ENCODE results near the gene TEN1. TPM values are rescaled to one million over a fixed set of nuclear protein-coding genes. Genes with fewer than 3 reads are reported as not detected.

Gene TEN1
- total RNA-seq, 2 donors from 2014 or later = 6.0 to 8.1 TPM

DNA sequence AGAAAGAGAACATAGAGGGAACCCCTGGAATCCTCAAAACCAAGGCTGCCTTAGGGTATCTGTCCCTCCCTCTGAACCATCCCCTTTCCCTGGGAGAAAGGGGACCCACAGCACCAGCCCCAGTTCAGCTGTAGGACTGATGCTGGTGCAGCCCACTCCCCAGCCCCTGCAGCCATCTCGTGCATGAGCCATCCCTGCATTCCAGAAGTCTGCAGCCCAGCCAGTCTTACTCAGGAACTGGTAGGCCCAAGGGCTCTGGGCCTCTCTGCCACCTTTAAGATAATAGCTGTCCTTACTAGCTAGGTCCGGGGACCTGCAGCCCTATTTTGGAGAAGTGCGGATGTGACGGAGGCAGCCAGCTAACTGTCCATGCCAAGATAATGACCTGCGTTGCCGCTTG lies 54.1 kb downstream of the TEN1 start:
- H3K4me3 ChIP-seq = no peak overlapping the region
- no peak overlapping the region for H3K27ac ChIP-seq
- no peaks in the 10 kb centered on the region for H3K4me1 ChIP-seq (ENCODE audit: control insufficient read depth in 1 of 2, low read depth in 2 of 2)
- H3K9me3 ChIP-seq = no peaks in the 10 kb centered on the region
- TF ChIP-seq, protein P1, sequence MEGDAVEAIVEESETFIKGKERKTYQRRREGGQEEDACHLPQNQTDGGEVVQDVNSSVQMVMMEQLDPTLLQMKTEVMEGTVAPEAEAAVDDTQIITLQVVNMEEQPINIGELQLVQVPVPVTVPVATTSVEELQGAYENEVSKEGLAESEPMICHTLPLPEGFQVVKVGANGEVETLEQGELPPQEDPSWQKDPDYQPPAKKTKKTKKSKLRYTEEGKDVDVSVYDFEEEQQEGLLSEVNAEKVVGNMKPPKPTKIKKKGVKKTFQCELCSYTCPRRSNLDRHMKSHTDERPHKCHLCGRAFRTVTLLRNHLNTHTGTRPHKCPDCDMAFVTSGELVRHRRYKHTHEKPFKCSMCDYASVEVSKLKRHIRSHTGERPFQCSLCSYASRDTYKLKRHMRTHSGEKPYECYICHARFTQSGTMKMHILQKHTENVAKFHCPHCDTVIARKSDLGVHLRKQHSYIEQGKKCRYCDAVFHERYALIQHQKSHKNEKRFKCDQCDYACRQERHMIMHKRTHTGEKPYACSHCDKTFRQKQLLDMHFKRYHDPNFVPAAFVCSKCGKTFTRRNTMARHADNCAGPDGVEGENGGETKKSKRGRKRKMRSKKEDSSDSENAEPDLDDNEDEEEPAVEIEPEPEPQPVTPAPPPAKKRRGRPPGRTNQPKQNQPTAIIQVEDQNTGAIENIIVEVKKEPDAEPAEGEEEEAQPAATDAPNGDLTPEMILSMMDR (IDR thresholded peaks at IDR 0.05) = no peak
- DNase-seq (ENCODE audit: low spot score) (no peak), ATAC-seq (ENCODE audit: insufficient number of reproducible peaks, low FRiP score, low read depth) (no peak)
- no peaks in the 10 kb centered on the region for H3K27me3 ChIP-seq (replicated peaks; ENCODE audit: insufficient read depth)
- H3K36me3 ChIP-seq = peaks cover 1% of the 10 kb centered on the region

DNA sequence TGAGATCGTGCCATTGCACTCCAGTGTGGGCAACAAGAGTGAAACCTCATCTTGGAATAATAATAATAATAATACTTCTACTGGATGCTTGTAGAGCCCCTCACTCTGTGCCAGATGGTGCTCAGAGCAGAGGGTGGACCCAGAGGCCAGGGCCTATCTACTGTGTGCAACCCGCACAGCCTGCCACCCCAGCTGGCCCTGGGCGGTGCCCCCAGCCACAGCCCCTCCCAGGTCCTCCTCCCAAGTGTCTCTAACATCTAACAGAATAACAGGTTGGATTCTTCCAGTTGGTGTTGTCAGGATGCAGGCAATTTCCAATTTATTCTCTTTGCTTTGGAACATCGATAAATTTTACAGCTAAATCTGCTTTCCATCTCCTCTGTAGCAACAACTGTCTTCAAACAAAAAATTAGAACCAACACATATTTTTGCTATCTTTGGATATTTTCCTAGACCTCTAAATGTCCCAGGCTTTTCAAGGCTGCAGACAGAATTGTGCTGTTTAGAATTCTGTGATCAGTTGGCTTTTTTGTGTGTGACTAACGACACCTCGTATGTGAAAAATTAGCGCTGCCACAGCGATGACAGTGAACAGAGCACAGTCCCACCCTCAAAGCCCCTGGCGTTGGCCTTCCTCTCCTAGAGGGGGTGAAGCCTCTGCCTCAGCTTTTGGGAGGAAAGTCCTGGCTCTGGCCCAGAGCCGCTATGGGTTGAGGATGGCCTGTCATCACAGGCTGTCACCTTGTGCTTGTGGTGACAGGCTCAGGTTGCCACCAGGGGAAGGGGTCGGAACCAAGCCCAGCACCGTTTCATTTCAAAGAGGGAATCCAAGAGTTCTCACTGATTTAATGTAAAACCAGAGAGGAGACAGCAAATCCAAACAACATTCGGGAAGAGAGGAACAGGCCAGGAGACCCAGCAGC lies 55.6 kb downstream of the TEN1 start:
- H3K36me3 ChIP-seq = peaks cover 15% of the 10 kb centered on the region
- TF ChIP-seq, protein P1 (IDR thresholded peaks at IDR 0.05) = no peak
- no peak overlapping the region for H3K27ac ChIP-seq
- H3K27me3 ChIP-seq (replicated peaks; ENCODE audit: insufficient read depth) = no peaks in the 10 kb centered on the region
- no peak overlapping the region for H3K4me3 ChIP-seq
- no peak for ATAC-seq (ENCODE audit: insufficient number of reproducible peaks, low FRiP score, low read depth)
- DNase-seq (ENCODE audit: low spot score) = no peak
- no peaks in the 10 kb centered on the region for H3K9me3 ChIP-seq
- no peaks in the 10 kb centered on the region for H3K4me1 ChIP-seq (ENCODE audit: control insufficient read depth in 1 of 2, low read depth in 2 of 2)

DNA sequence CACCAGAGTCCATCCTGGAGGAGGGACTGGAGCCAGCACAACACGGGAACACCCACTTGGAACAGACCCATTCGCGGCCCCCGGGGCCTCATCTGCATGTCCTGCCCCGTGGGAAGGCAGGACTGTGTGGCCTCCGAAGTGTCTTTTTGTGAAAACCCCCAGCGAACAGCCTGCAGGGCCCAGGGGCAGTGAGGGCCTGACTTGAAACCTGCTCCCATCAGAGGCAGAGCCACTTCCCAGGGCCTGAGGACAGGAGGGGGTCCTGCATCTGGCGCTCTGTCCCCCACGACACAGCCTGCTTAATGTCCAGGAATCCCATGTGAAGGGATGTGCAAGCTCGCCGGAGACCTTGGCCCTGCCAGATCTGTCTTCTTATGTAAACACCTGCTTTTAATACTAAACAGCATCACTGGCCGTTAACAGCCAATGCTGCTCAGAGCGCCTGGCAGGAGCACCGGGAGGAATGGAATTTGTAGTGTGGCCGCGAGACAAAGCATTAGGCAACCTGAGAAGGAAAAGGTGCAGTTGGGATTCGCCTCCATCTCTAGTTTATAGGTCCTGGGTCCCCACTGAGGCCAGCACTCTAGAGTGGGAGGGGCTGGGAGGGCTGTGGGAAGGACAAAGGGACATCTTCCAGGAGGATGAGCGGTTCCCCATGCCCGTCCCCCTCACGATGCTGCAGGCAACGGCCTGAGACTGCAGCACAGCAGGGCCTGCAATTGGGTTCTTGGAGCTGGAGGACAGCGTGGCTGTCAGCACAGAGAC lies 57.6 kb downstream of the TEN1 start:
- DNase-seq (ENCODE audit: low spot score) = no peak
- H3K4me1 ChIP-seq (ENCODE audit: control insufficient read depth in 1 of 2, low read depth in 2 of 2) = no peaks in the 10 kb centered on the region
- H3K27ac ChIP-seq = no peak overlapping the region

DNA sequence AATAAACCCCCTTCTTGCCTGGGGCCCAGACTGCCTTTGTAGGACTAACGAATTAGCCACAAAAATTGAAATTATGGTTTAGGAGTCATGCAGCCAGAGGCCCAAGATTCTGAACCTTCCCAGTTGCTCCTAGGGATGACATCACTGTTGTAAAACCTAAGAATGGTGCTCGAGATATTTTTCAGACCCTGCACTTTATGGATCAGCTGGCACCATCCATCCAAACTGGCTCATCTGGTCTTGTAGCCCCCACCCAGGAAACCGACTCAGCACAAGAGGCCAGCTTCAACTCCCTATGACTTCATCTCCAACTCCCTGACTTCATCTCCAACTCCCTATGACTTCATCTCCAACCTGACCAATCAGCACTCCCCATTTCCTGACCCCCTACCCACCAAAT lies 59.0 kb downstream of the TEN1 start:
- Histone ChIP-seq H3K27ac (no peak overlapping the region), H3K27me3 (replicated peaks; ENCODE audit: insufficient read depth) (no peaks in the 10 kb centered on the region), H3K4me1 (ENCODE audit: control insufficient read depth in 1 of 2, low read depth in 2 of 2) (no peaks in the 10 kb centered on the region), H3K36me3 (peaks cover 45% of the 10 kb centered on the region), H3K9me3 (no peaks in the 10 kb centered on the region), H3K4me3 (no peak overlapping the region)
- ATAC-seq (ENCODE audit: insufficient number of reproducible peaks, low FRiP score, low read depth) (no peak), DNase-seq (ENCODE audit: low spot score) (no peak)
- TF ChIP-seq, protein P1 (IDR thresholded peaks at IDR 0.05) = no peak

More for the DNA sequence above, 57.6 kb downstream of the TEN1 start:
- H3K9me3 ChIP-seq = no peaks in the 10 kb centered on the region
- H3K27me3 ChIP-seq (replicated peaks; ENCODE audit: insufficient read depth) = no peaks in the 10 kb centered on the region
- TF ChIP-seq, protein P1 (IDR thresholded peaks at IDR 0.05) = no peak
- peaks cover 33% of the 10 kb centered on the region for H3K36me3 ChIP-seq
- H3K4me3 ChIP-seq = no peak overlapping the region
- ATAC-seq (ENCODE audit: insufficient number of reproducible peaks, low FRiP score, low read depth) = no peak

DNA sequence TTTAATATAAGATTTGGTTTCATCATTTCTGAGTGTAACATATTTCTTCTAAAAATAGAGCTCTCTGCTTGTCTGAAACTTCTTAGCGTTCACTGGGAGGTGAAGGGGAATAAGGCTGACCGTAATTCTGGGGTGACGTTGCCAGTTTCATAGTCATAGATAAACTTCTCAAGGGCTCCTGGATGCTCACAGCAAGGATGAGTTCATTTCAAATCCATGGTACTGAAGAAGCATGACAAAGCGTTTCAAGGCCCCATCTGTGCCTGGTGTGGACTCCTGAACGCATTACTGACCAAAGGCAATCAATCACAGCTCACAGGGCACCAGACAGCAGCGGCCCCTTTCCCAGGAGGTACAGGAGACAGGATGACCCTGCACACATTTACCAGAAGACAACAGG lies 60.1 kb downstream of the TEN1 start:
- TF ChIP-seq, protein P1 (IDR thresholded peaks at IDR 0.05) = no peak
- Histone ChIP-seq H3K9me3 (no peaks in the 10 kb centered on the region), H3K27ac (no peak overlapping the region), H3K36me3 (peaks cover 56% of the 10 kb centered on the region), H3K4me3 (no peak overlapping the region), H3K27me3 (replicated peaks; ENCODE audit: insufficient read depth) (no peaks in the 10 kb centered on the region), H3K4me1 (ENCODE audit: control insufficient read depth in 1 of 2, low read depth in 2 of 2) (no peaks in the 10 kb centered on the region)
- DNase-seq (ENCODE audit: low spot score) (no peak), ATAC-seq (ENCODE audit: insufficient number of reproducible peaks, low FRiP score, low read depth) (no peak)

Measured in thoracic aorta (tissue), 2 donors.